GM19395 (cell line): Measurements from ENCODE around the gene SLC7A4.
"Not testable (repeated sequence)": the region's sequence is repeated elsewhere in the genome, so short reads cannot be mapped to it uniquely, and the experiment has no call there.

Source experiments
- ATAC-seq: cut with Tn5 transposase; IDR thresholded peaks from one replicate; pipeline ENCODE4 v1.9.1; 2021; ENCODE audit warnings: mild to moderate bottlenecking, moderate library complexity; ENCODE audit not compliant: unreplicated experiment

The SLC7A4 gene

DNA sequence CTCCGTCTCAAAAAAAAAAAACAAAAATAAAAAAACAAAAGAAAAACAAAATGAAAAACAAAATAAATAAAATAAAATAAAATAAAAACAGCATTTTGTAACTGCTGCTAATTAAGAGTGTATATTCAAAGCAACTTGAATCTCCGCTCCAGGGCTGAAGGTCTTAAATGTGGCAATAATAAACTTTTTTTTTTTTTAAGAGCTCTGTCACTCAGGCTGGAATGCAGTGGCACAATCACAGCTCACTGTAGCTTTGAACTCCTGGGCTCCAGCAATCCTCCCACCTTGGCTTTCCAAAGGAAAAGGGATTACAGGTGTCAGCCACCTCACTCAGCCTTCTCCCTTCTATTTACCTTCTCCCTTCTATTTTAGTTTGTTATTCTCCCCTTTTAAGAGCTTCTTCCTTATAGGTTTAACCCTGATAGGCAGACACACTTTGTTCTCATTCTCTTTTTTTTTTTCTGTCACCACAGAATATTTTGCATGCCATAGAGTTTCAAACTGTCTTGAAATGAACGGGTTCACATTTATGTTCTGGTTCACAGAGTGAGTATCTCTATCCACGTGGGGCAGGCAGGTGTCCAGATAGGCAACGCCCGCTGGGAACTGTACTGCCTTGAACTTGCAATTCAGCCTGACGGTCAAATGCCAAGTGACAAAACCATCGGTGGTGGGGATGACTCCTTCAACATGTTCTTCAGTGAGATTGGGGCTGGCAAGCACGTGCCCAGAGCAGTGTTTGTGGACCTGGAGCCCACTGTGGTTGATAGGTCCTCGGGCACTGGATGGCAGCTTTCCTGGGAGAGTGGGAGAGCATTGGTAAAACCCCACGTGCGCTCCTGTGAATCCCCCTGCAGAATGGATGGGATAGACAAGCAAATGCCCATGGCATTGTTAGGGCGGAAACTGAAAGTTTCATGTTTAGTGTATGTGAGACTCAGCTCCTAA is 32.8 kb upstream of the SLC7A4 start:
- ATAC-seq = no peak

DNA sequence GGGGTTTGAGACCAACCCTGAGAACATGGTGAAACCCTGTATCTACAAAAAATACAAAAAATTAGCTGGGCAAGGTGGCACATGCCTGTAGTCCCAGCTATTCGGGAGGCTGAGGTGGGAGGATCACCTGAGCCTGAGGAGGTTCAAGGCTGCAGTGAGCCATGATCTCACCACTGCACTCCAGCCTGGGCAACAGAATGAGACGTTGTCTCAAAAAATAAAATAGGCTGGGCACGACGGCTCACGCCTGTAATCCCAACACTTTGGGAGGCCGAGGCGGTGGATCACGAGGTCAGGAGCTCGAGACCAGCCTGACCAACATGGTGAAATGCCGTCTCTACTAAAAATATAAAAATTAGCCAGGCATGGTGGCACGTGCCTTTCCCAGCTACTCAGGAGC is 32.1 kb upstream of the SLC7A4 start:
- ATAC-seq = not testable (repeated sequence)

DNA sequence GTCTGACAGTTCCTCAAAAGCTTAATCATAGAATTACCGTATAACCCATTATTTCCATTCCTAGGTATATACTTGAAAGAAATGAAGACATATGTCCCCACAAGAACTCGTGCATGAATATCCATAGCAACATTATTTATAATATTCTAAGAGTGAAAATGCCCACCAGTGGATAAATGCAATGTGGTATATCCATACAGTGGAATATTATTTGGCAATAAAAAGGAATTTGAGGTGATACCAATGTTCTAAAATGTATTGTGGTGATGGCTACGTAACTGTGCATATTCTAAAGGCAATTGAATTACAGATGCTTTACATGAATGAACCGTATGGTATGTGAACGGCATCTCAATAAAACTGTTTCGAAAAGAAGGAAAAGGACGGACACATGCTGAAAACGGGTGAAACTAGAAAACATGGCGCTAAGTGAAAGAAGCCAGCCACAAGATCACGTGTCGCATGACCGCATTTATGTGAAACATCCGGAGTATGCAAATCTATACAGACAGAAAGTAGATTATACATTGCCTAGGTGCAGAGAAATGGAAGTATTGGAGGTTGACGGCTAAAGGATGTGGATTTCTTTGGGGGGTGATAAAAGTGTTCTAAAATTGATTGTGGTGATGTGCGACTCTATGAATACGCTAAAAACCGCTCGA is 29.4 kb upstream of the SLC7A4 start:
- not testable (repeated sequence) for ATAC-seq

DNA sequence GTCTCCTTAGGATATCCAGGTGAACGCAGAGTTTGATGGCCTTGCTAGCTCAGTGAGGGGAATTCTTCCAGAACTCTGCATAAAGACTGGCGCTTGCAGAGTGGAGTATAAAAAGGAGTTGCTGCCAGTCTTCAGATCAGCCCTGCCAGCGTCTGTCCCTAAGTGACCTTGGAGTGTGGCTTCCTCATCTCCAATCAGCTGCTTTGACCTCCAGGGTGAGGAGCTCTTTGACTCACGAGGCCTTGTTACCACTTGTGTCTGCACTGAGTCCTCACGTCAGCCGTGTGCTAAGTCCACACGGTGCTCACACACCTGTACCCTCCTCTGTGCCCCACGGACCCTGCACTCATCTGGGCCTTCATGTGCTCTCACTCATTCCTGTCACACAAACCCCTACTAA is 28.0 kb upstream of the SLC7A4 start:
- not testable (repeated sequence) for ATAC-seq

DNA sequence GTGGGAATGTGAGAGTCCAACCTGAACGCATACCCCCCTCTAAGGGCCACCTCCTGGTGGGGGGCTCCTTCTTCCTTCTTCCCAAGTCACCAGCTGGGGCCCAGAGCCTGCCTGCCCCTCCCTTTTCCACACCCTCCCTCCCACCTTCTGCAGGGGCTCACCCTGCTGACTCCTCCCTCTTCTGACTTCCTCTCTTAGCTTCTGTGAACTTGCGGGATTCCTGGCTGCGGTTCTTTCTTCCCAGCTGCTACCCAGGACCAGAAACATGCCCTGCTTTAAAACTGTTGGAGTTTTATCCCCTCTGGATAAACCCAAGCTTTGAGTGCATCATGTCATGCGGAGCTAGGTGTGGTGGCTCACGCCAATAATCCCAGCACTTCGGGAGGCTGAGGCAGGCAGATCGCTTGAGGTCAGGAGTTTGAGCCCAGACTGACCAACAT is 23.5 kb upstream of the SLC7A4 start:
- ATAC-seq = no peak

DNA sequence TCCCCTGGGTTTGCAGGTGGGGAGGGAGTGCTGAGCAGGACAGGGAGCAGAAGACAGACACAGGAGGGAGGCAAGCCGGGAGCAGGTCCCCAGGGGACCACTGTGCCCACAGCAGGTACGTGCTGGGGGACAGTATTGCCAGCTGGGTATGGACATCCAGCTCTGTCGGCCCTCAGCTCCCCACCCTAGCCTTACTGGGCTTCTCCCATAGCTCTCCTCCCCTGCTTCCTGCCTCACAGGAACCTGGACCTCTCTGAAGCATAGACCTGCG is 23.1 kb upstream of the SLC7A4 start:
- no peak for ATAC-seq

DNA sequence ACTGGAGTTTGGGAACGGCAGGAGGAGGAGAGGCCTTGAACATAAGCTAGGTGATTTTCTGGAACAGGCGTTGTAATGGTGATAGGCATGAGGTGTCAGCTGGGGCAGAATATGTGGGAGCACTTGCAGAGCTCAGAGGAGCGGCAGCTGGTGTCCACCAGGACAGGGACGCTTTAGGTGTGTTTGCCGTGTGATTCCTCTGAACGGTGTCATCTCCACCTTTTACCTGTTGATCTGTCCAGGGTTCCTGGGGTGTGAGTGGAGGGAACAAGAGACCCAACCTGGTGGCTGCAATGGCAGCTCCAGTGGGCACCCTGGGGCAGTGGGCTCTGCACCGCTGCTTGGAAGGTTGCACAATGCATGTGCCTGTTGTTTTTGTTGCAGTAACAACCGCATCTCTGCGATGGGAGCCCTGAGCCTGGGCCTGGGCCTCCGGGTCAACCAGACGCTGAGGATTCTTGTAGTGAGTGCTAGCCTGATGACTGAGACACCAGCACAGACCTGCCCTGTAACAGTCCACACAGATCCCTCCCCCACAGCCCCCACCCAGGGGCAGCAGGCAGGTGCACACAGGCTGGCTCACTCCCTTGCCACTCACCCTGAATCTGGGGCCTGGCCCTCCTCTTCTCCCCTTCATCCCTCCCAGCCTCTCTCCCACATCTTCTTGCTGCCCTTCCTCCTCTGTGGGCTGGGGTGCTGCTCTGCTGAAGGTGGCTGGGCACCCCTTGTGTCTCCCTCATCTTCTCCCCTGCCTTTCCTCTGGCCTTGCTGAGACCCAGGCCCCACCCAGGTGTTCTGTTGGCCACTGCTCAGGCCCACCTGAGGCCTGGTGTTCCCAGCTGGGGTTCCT is 22.6 kb upstream of the SLC7A4 start:
- ATAC-seq = no peak

DNA sequence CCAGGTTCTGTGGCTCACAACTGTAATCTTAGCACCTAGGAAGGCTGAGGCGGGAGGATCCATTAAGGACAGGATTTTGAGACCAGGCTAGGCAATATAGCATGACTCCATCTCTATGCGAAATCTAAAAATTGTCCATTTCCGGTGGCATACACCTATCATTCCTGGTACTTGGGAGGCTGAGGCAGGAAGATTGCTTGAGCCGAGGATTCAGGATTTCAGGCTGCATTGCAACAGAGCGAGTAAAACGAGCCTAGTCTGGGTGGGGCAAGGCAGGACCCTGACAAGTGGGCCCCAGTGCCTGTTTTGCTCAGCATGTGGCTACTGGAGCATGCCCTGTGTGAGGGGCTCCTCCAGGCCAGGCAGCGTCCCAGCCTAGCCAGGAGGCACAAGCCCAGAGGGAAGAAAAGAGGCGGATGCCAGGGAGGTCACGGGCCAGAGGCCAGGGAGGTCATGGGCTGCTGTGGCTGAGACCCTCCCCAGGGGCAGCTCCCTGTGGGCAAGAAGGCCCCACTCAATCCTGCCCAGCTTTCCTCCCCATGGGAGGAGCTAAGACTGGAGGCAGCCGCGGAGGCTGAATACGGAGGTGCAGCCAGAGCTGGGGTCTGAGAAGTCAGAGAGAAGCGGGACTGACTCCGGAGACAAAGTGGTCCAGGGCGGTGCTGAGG is 21.8 kb upstream of the SLC7A4 start:
- ATAC-seq = no peak

DNA sequence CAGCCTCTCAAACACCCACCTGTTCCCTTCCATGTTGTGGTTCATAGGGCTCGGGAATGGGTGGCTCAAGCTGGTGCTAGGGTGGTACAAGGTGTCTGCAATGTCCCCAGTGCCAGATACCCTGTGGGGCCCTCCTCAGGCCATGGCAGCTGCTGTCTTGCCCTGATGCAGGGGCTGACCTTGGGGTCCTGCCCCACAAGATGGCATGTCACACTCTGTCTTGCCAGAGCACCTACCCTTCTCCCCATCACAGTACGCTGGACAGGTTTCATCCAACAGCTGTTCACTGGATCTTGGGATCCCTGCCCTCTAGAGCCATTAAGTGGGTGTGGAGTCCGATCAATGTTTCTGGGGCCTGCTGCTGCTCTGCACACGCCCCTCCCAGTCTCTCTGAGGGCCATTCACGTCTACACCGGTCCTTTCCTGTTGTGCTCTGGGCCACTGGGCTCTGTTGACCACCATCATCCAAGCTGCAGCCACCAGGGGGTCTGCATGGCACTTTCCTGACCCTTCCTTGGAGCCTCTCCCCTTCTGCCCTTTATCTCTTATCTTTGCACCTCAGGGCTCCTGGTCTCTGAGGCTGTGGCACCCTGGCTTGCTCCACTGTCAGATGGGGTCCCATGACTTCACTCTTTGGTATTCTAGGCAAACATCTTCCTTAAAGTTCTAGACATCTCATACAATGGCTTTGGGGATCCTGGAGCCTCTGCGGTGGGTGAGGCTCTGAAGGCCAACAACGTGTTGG is 20.5 kb upstream of the SLC7A4 start:
- no peak for ATAC-seq

DNA sequence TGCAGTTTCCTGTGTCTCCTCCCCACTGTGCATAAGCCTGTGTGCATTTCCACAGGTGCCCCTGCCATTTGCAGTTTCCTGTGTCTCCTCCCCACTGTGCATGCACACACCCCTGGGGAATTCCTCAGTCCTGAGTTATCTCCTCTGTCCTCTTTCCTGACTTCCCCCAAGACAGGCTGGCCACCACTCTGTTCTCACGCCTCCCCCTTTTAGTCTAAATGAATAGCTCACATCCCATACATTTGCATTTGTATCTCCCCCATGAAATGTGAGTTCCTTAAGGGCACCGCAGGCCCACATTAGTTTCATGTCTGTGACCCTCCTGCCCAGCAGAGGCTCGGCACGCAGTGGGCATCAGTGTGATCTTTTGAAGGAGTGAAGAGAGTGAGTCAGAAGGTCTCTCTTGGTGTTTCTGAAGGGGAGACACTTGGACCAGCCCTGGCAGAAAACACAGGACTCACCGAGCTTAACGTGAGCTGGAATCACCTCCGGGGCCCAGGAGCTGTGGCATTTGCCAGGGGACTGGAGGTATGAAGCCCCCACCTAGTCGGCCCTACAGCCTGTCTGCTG is 19.6 kb upstream of the SLC7A4 start:
- no peak for ATAC-seq

DNA sequence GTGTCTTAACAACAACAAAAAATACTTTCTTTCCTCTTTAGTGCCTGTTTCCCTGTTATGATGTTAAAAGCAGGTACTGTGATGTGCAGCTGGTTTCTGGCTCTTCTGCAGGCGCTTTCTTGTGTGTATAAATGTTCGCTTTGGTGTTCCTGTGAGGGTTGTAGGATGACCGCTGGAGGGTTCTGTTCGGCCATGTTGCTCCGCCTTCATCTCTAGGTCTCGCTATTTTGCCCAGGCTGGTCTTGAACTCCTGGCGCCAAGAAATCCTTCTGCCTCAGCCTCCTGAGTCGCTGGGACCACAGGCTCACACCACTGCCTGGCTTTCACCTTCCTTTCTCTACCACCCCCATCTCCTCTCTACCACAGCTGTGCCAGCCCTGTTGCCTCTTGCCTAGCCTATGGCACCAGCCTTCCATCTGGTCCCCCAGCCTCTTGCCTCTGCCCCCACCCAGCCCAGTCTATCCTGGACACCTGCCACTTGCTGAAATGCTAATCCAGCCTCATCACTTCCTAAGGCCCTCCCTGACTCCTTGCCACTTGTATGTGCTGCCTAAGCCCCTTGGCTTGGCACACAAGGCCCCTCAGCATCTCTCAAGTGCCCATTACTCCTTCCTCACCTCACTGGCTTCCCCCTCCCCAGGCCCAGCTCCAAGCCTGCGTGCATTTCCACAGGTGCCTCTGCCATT is 18.9 kb upstream of the SLC7A4 start:
- ATAC-seq = no peak

DNA sequence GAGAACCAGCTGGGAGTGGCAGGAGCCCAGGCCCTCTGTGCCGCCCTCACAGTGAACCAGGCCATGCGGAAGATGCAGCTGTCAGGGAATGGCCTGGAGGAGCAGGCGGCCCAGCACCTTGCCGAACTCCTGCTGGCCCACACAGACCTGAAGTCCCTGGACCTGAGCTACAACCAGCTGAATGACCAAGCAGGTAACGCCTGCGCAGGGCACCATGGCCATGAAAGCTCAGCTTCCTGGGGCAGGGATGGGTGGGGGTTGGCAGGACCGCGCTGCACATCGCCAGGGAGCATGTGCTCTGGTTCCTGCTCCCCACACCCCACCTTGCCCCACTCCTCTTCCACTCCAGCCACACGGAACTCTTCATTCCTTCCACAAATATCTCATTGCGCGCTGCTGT is 16.6 kb upstream of the SLC7A4 start:
- not testable (repeated sequence) for ATAC-seq

DNA sequence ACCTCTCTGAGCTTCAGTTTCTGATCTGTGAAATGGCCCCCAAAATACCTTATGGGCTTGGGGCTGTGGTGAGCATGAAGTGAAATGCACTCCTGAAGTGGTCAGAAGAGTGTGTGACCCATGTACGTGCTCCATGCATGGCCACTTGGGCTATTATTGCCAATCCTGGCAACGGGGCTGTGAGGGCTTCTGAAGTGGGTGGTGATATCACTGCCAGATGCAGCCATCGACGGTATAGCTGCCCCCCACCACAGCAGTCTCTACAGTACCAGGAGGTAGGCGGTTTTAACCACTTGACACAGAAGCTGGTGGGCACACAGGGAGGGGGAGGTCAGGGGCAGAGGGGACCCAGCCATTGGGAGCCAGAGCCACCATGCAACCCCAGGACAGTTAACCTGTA is 16.1 kb upstream of the SLC7A4 start:
- ATAC-seq = not testable (repeated sequence)

DNA sequence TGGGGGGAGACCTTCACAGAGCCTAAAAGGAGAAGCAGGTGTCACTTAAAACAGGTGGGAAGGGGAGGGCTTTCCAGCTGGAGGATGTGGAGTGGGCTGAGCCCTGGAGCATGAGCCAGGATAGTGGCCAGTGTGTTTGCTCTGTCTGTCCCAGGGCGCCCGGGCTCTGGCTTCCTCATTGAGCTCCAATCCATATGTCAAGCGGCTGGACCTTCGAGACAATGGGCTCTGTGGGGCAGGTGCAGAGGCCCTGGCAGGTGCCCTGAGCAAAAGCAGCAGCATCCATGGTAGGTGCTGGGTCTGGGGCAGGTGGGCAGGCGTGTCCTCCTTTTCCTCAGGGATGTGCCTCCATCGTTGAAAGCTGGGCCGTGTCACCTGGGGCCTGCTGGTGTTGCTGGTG is 15.4 kb upstream of the SLC7A4 start:
- ATAC-seq = no peak

DNA sequence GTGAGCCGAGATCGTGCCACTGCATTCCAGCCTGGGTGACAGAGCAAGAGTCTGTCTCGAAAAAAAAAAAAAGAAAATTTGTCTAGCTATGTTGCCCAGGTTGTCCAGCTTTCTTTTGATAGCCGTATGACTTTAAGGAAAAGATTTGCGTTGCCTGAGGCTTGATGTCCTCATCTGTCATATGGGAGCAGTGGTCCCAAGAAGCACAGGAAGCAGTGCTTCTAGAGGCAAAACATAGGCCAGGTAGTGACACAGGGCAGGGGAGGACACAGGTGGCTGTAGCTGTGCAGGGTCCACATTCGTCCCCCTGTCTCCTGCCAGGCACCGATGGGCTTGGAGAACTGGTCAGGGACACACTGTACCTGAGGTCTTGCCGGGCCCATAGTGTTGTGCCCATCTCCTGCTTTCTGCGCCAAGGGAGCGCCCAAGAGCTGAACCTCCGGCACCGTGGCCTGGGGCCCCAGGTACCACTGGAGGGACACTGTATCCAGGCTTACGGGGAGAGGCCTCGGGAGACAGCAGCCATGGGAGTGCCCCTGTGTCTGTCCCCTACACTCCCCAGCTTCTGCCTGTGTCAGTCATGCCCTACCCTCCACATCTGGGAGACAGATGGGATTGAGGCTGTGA is 14.8 kb upstream of the SLC7A4 start:
- ATAC-seq = no peak

DNA sequence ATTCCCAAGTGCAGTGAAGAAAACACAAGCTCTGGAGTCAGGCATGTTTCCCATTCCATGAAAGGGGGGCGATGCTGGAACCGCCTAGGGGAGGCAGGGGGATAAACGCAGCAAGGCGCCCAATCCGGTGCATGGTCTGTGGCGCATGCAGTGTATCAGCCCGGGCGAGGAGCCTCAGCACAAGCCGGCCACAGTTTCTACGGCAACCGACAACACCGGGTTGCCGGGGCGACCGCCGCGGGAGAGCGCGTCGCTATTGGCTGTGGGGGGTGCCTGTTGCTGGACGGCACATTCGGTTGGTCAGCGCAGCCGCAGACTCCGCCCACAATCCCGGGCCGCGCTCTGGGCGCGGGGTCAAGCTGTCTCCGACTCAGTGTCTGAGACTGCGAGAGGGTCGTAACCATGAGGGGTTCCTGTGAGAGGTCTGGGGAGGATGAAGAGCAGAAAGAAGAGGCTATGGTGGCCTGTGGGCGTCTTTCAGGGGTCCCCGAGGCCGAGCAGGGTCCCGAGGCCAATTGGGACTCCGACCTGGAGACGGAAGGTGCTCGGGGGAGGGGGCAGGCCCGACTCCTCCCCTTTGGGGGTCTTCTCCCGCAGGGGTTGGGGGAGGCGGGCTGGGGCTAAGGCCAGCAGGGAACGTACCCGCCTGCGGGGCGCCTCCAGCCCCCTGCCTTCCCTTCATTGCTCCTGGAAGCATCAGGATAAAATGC is 13.4 kb upstream of the SLC7A4 start, which contains the start of gene LRRC74B:
Gene LRRC74B, plus strand, starts transcription at position 362 of the 710 bp plus-strand sequence. Its CDS starts 41 bp downstream, at position 403.
- peak; percentile 77 for ATAC-seq

DNA sequence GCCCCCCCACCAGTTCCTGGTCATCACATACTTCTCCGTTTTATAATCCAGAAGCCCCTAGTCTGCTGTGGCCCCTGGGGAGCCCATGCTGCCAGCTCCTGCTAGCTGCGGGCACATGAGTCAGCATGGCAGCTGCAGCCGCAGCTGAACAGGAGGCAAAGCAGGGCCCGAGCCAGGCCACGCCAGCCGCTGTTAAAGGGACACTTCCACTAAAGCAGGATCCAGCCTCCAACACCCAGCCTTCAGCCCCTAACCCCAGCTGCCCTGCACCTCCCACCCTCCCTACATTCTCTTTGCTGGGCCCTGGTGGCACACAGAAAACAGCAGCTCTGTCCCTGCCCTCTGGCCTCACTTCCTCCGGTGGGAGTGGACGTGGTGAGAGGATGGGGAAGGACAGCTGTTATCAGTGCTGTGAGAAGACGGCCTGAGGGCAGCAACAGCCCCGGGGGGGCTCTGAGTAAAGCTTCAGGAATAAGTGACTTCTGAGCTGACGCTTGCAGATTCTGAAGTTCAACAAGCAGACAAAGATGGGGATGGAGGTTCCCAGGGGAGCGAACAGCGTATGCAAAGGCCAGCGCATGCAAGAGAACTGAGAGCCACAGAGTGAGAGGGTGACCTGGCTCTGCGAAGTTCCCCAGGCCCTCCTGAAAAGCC is 12.7 kb upstream of the SLC7A4 start:
- ATAC-seq = no peak
